Right lobe of liver (tissue), 6 donors: Measurements from ENCODE around the gene FAM110C. TPM values are rescaled to one million over a fixed set of nuclear protein-coding genes. Genes with fewer than 3 reads are reported as not detected.
"Not testable (repeated sequence)": the region's sequence is repeated elsewhere in the genome, so short reads cannot be mapped to it uniquely, and the experiment has no call there.

Source experiments
- ATAC-seq, 4 donors: fragments of 200-7000 bp; cut with Tn5 transposase; one replicate each; pipeline ENCODE4 v1.9.1; 2020; ENCODE audit warnings: mild to moderate bottlenecking in 4 of 4, moderate library complexity in 4 of 4
- DNase-seq, 3 donors: peaks; one replicate each; pipeline ENCODE4 v3.0.0-alpha.2; 2020
- H3K27ac ChIP-seq, 3 donors: fragments of 200-600 bp; one replicate each; pipeline ENCODE4 v1.8.0; 2022
- H3K27me3 ChIP-seq, 2 donors: fragments of 200-600 bp; one replicate each; pipeline ENCODE4 v1.8.0; 2022
- H3K36me3 ChIP-seq, 4 donors: fragments of 200-600 bp; sonication (generic) in 1 of 4; one replicate each; pipeline versions ENCODE4 v1.5.1 to v1.8.0; 2017 to 2022; ENCODE audit warnings: control low read depth in 1 of 4
- H3K4me1 ChIP-seq, 4 donors: fragments of 200-600 bp; sonication (generic) in 1 of 4; one replicate each; pipeline versions ENCODE4 v1.5.1 to v1.8.0; 2017 to 2022; ENCODE audit warnings: control low read depth in 1 of 4
- H3K4me3 ChIP-seq, 3 donors: fragments of 200-600 bp; one replicate each; pipeline ENCODE4 v1.8.0; 2022
- H3K9me3 ChIP-seq, 4 donors: fragments of 200-600 bp; sonication (generic) in 1 of 4; one replicate each; pipeline versions ENCODE4 v1.5.1 to v1.8.0; 2017 to 2022; ENCODE audit warnings: control low read depth in 1 of 4
- POLR2A ChIP-seq: fragments of 450-650 bp; IDR thresholded peaks from one replicate; pipeline ENCODE4 v1.6.1; 2017; ENCODE audit warnings: antibody characterized with exemption, mild to moderate bottlenecking
- whole genome bisulfite sequencing: methylation state at CpG from one replicate; pipeline ENCODE4 v1.1.6; 2018; ENCODE audit warnings: low coverage, low lambda C conversion rate; ENCODE audit not compliant: insufficient coverage; ENCODE audit errors: missing lambda C conversion rate; 5-methylcytosine and 5-hydroxymethylcytosine counted together
- intact Hi-C, 2 donors: fragments of 100-400 bp; cut with DNase I; formaldehyde crosslinking; loops; one replicate each; pipeline versions ENCODE4 v1.11.2 to v1.14.1; 2022
- total RNA-seq, 6 experiments: library from RNA; depleted of rRNA in 2 of 6; stranded (reverse); fragments of >200 nt in 2 of 6; fragmentation: NEBNext Ultra II Directional in 3 of 6; extraction: Animal tissue kit (Norgen Biotek cat#: 25700) in 3 of 6; gene quantifications; one replicate each; pipeline versions ENCODE4 v1.1.0 to v1.2.4, GENCODE V29; 2016 to 2023
- TF ChIP-seq, protein P1 (sequence below), 4 donors: fragments of 200-600 bp in 3 of 4; fragments of 450-650 bp in 1 of 4; IDR thresholded peaks; one replicate each; pipeline versions ENCODE4 v1.5.1 to v1.8.0; 2016 to 2022; ENCODE audit warnings: antibody characterized with exemption in 4 of 4, mild to moderate bottlenecking in 2 of 4
- donor health status: DM: no; HTN: yes; CAD: no.
- donor health status: DM: no; HTN: no; CAD: no.
- donor health status: DM: no; HTN: no; CAD: no.
- donor health status: DM: no; HTN: yes; CAD: no.
- donor health status: DM: no; HTN: yes; CAD: no.

Gene FAM110C
- total RNA-seq, 6 experiments from 2014 or later, result 5.6 to 17.8 (median 8.8) TPM

DNA sequence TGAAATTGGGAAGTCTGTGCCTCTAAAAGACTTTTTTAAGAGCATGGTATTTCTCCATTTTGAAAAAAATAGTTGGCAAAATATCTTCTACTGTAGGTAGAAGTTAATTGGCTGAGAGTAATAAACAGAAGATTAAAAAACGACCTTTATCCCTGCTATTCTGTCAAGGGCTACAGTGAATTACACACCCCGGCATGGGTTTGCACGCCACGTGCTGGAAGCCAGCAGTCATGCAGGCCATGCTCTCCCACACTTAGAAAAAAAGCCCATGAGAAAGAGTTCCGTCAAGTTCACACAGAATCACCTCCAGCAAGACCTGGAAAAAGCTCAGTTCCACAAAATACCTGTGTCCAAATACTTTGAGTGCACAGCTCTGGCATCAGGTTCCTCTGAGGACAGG is 26.8 kb downstream of the FAM110C start:
- intact Hi-C loops, result no loop called here
- H3K36me3 ChIP-seq, result no peaks in the 10 kb centered on the region
- no peak overlapping the region for H3K4me3 ChIP-seq
- WGBS, result 8% methylated on average over 5 of the region's 5 CpGs
- DNase-seq, result peak in 1 of 3 donors; percentile 61
- ATAC-seq, result peak; percentile 34 to 48 (median 46)
- no peaks in the 10 kb centered on the region for H3K27me3 ChIP-seq
- peaks cover 0 to 39% (median 15%) of the 10 kb centered on the region in 4 donors for H3K4me1 ChIP-seq
- H3K27ac ChIP-seq, result peak overlapping the region; percentile 60 to 83 (median 71)
- TF ChIP-seq POLR2A, result no peak
- TF ChIP-seq, protein P1, sequence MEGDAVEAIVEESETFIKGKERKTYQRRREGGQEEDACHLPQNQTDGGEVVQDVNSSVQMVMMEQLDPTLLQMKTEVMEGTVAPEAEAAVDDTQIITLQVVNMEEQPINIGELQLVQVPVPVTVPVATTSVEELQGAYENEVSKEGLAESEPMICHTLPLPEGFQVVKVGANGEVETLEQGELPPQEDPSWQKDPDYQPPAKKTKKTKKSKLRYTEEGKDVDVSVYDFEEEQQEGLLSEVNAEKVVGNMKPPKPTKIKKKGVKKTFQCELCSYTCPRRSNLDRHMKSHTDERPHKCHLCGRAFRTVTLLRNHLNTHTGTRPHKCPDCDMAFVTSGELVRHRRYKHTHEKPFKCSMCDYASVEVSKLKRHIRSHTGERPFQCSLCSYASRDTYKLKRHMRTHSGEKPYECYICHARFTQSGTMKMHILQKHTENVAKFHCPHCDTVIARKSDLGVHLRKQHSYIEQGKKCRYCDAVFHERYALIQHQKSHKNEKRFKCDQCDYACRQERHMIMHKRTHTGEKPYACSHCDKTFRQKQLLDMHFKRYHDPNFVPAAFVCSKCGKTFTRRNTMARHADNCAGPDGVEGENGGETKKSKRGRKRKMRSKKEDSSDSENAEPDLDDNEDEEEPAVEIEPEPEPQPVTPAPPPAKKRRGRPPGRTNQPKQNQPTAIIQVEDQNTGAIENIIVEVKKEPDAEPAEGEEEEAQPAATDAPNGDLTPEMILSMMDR (IDR thresholded peaks at IDR 0.05), result no peak
- H3K9me3 ChIP-seq, result no peaks in the 10 kb centered on the region

DNA sequence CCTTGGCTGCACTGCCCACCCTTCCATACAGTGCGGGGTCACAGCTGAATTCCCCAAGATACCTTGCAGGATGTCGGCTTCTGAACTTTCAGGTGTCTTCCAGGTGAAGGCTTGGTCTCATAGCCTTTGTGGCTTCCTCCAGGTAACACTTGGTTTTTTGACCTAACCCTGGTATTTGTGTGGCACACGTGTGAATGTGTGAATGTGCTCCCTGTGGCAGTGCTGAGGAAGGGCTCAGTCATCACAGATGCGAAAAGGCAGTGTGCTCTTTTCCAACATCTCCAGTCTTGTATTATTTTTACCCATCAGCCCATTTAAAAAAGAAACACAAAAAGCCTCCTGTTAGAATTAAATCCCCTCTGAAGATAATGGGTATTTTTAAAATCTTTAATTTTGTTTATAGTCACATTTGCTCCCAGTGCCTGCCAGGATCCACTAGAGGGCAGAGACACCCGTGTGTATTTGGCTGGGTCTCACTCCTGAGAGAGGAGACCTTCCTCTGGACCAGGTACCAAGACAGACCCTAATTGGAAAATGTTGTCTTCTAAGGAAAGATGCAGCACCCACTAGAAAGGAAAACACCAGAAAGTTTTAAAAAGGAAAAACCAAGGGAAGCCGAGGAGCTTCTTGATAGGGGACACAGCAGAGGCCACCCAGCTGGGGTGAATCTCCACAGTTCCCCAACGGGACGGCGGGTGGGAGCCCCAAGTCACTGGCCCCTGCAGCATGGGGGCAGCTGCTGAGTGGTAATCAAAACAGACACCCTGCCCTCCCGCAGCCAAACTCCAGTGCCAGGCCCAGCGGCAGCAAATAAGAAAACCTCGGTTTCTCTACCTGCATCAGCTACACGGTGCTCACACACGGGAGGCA is 27.7 kb downstream of the FAM110C start:
- TF ChIP-seq, protein P1 (IDR thresholded peaks at IDR 0.05), result peak; percentile 62 to 75 (median 68)
- TF ChIP-seq POLR2A, result no peak
- H3K9me3 ChIP-seq, result no peaks in the 10 kb centered on the region
- H3K27ac ChIP-seq, result peak overlapping the region in 1 of 3 donors; percentile 71
- ATAC-seq, result peak; percentile 54 to 78 (median 66)
- no peak for DNase-seq
- no peak overlapping the region for H3K4me3 ChIP-seq
- H3K36me3 ChIP-seq, result no peaks in the 10 kb centered on the region
- intact Hi-C loops, result no loop called here
- H3K4me1 ChIP-seq, result peaks cover 0 to 34% (median 13%) of the 10 kb centered on the region in 4 donors
- no peaks in the 10 kb centered on the region for H3K27me3 ChIP-seq
- WGBS, result 42% methylated on average over 10 of the region's 14 CpGs

DNA sequence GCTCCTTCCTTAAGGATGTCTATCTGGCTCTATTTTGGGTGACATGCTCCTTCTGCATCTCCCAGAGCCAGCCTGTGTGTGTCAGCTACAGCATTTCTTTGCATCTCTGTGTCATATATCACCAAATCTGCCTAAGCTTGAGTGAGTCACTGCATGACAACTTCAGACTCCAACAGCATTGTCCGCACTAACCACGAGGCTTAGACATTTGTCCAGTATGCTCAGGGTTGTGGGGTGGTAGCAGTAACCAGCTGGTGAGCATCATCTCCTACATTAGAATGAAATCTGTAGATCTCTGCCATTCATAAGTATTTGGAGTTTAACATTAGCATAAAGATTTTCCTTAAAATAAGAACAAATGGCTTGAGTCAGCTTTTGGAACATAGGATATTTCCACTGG is 30.4 kb downstream of the FAM110C start:
- H3K9me3 ChIP-seq, H3K4me3 ChIP-seq, H3K27ac ChIP-seq, H3K36me3 ChIP-seq, ATAC-seq, H3K27me3 ChIP-seq, intact Hi-C loops, DNase-seq: not testable (repeated sequence)
- peaks cover 0 to 24% (median 8%) of the 10 kb centered on the region in 4 donors for H3K4me1 ChIP-seq
- WGBS, result 89% methylated on average over 2 of the region's 2 CpGs

DNA sequence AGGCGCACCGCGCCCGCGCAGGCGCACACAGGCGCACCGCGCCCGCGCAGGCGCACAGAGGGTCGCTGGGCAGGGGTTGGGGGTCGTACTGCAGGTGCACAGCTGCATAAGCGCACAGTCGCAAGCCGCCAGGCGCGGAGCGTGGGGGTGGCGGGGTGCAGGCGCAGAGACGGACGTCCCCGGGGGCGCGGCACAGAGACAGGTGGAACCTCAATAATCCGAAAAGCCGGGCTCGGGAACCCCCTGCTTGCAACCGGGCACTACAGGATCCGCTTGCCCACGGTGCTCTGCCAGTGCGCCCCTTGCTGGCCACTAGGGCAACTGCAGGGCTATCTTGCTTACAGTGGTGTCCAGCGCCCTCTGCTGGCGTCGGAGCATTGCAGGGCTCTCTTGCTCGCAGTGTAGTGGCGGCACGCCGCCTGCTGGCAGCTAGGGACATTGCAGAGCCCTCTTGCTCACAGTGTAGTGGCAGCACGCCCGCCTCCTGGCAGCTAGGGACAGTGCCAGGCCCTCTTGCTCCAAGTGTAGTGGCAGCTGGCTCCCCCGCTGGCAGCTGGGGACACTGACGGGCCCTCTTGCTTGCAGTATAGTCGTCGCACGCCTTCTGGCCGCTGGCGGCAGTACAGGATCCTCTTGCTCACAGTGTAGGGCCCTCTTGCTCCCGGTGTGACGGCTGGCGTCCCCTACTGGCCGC is 34.9 kb downstream of the FAM110C start:
- H3K36me3 ChIP-seq, result no peaks in the 10 kb centered on the region
- no peak for TF ChIP-seq POLR2A
- TF ChIP-seq, protein P1 (IDR thresholded peaks at IDR 0.05), result peak; percentile 36 to 70 (median 52)
- no peak overlapping the region for H3K4me3 ChIP-seq
- 68% methylated on average over 19 of the region's 54 CpGs for WGBS
- DNase-seq, result peak in 2 of 3 donors; percentile 45 to 72
- no peaks in the 10 kb centered on the region for H3K4me1 ChIP-seq
- intact Hi-C loops, result no loop called here
- ATAC-seq, result peak; percentile 47 to 95 (median 78)
- H3K9me3 ChIP-seq, result no peaks in the 10 kb centered on the region
- no peaks in the 10 kb centered on the region for H3K27me3 ChIP-seq
- no peak overlapping the region for H3K27ac ChIP-seq
